K562 (cell line): Measurements from ENCODE around the gene VEGFB. TPM values are rescaled to one million over a fixed set of nuclear protein-coding genes. Genes with fewer than 3 reads are reported as not detected.

Source experiments
- ATAC-seq: fragments of 200-7000 bp; cut with Tn5 transposase; 3 replicates; pipeline ENCODE4 v1.9.1; 2020; ENCODE audit warnings: moderate library complexity
- BruUV-seq: library from RNA; stranded (reverse); fragments of 400-500 nt; replicated peaks from 2 replicates; lab custom pipeline; 2021; lab: Mats Ljungman, UMichigan
- CTCF ChIA-PET: fragments of 300-600 bp; formaldehyde crosslinking; extraction: SDS; loops from one replicate; lab custom pipeline; 2021; ENCODE audit warnings: low intra/inter-chr PET ratio; lab: Yijun Ruan, JAX
- POLR2A ChIA-PET: fragments of 300-600, 350-650 bp; sonication (Branson Sonifier 250); formaldehyde crosslinking; extraction: SDS; loops from one replicate; lab custom pipeline; 2021; ENCODE audit warnings: antibody characterized with exemption, inconsistent platforms; lab: Yijun Ruan, JAX
- DNase-seq, 4 experiments: peaks; one replicate each; pipeline versions ENCODE4 v3.0.0 to v3.0.0-alpha.2; 2011 to 2018; ENCODE audit warnings: low spot score in 3 of 4, mixed read lengths in 3 of 4; ENCODE audit errors: extremely low read depth in 1 of 4
- FAIRE-seq: peaks from 2 replicates; lab custom pipeline; 2011; peaks lifted over from hg19 to GRCh38; lab: Jason Lieb, UNC
- H2AFZ ChIP-seq: 2 replicates; pipeline ENCODE4 v1.6.0; 2011; ENCODE audit warnings: low read depth, low read length, control low read depth, inconsistent platforms
- H3K27ac ChIP-seq: fragments of 200-600 bp; 3 replicates; pipeline ENCODE4 v1.8.0; 2011; ENCODE audit warnings: low read depth, mild to moderate bottlenecking, control low read depth, inconsistent platforms, low read length, moderate library complexity, mixed read lengths; ENCODE audit errors: extremely low read depth
- H3K27me3 ChIP-seq, 2 experiments: fragments of 300-600 bp in 1 of 2; 2 replicates in 1 of 2; 3 replicates in 1 of 2; pipeline versions ENCODE4 v1.6.0 to v1.8.0; 2011; ENCODE audit warnings: inconsistent platforms in 2 of 2, low read length in 2 of 2, mild to moderate bottlenecking in 1 of 2, mixed read lengths in 1 of 2, moderate library complexity in 1 of 2; ENCODE audit not compliant: control insufficient read depth in 2 of 2, insufficient read depth in 2 of 2
- H3K36me3 ChIP-seq: fragments of 300-600 bp; 3 replicates; pipeline ENCODE4 v1.8.0; 2011; ENCODE audit warnings: mild to moderate bottlenecking, low read length, inconsistent platforms; ENCODE audit not compliant: control insufficient read depth, insufficient read depth
- H3K4me1 ChIP-seq, 2 experiments: fragments of 200-600 bp in 1 of 2; replicated peaks in 1 of 2; 2 replicates in 1 of 2; 3 replicates in 1 of 2; pipeline versions ENCODE4 v1.5.1 to v1.8.0; 2011; ENCODE audit warnings: inconsistent platforms in 2 of 2, low read length in 2 of 2, mild to moderate bottlenecking in 1 of 2, mixed read lengths in 1 of 2, moderate library complexity in 1 of 2; ENCODE audit not compliant: control insufficient read depth in 2 of 2, insufficient read depth in 2 of 2
- H3K4me2 ChIP-seq: 2 replicates; pipeline ENCODE4 v1.6.1; 2011; ENCODE audit warnings: low read length, control low read depth, inconsistent platforms, mixed read lengths; ENCODE audit not compliant: insufficient read depth
- H3K4me3 ChIP-seq: fragments of 200-600 bp; sonication (generic), shearing (Covaris generic); 2 replicates; pipeline ENCODE4 v1.5.1; 2016; ENCODE audit warnings: control low read depth, inconsistent platforms
- H3K79me2 ChIP-seq: fragments of 200-600 bp; 3 replicates; pipeline ENCODE4 v1.8.0; 2011; ENCODE audit warnings: low read length, inconsistent platforms; ENCODE audit not compliant: control insufficient read depth, insufficient read depth
- H3K9ac ChIP-seq, 2 experiments: 2 replicates each; pipeline versions ENCODE4 v1.6.0 to v1.6.1; 2011; ENCODE audit warnings: low read depth in 2 of 2, low read length in 2 of 2, control low read depth in 1 of 2, inconsistent platforms in 1 of 2, mild to moderate bottlenecking in 1 of 2, mixed read lengths in 1 of 2; ENCODE audit not compliant: insufficient read depth in 1 of 2
- H3K9me1 ChIP-seq: one replicate; pipeline ENCODE4 v1.6.0; 2011; ENCODE audit warnings: inconsistent platforms, mild to moderate bottlenecking, low read length, moderate library complexity; ENCODE audit not compliant: control insufficient read depth, insufficient read depth
- H3K9me3 ChIP-seq: replicated peaks from 2 replicates; pipeline ENCODE4 v1.5.1; 2011; ENCODE audit warnings: low read depth, low read length, inconsistent platforms; ENCODE audit not compliant: control insufficient read depth, insufficient read depth
- H4K20me1 ChIP-seq: replicated peaks from 2 replicates; pipeline ENCODE4 v1.6.1; 2011; ENCODE audit warnings: low read length, inconsistent platforms, mixed read lengths; ENCODE audit not compliant: control insufficient read depth, insufficient read depth
- CEBPB ChIP-seq: fragments of 450-650 bp; IDR thresholded peaks from 2 replicates; pipeline ENCODE4 v1.6.1; 2016; ENCODE audit warnings: missing genetic modification characterization, missing compliant biosample characterization
- CHD2 ChIP-seq: IDR thresholded peaks from 2 replicates; pipeline ENCODE4 v1.6.1; 2011; ENCODE audit warnings: low read depth, low read length
- E2F3 ChIP-seq: fragments of 250-450 bp; sonication (Bioruptor Pico); IDR thresholded peaks from 2 replicates; pipeline ENCODE4 v1.4.0; 2020; ENCODE audit warnings: mild to moderate bottlenecking
- FIP1L1 ChIP-seq: fragments of 200-400 bp; formaldehyde crosslinking; IDR thresholded peaks from 2 replicates; pipeline ENCODE4 v1.6.1; 2018; ENCODE audit warnings: mild to moderate bottlenecking, low read depth, low read length; ENCODE audit not compliant: poor library complexity, severe bottlenecking
- MAZ ChIP-seq, 2 experiments: fragments of 450-650 bp in 1 of 2; sonication (generic) in 1 of 2; formaldehyde crosslinking; IDR thresholded peaks in 1 of 2; conservative IDR thresholded peaks in 1 of 2; 2 replicates each; pipeline versions ENCODE4 v1.4.0 to v1.5.0; 2020; ENCODE audit warnings: mild to moderate bottlenecking in 1 of 2, missing genetic modification reagents in 1 of 2
- MXI1 ChIP-seq: IDR thresholded peaks from 2 replicates; pipeline ENCODE4 v1.6.1; 2011; ENCODE audit warnings: low read depth, mild to moderate bottlenecking, improper control_type of control experiment, low read length
- NCOR1 ChIP-seq: fragments of 450-650 bp; IDR thresholded peaks from 2 replicates; pipeline ENCODE4 v1.6.1; 2016; ENCODE audit warnings: mild to moderate bottlenecking, moderate library complexity
- POLR2A ChIP-seq: fragments of 450-650 bp; conservative IDR thresholded peaks from 2 replicates; pipeline ENCODE4 v1.6.1; 2016
- POLR2B ChIP-seq: fragments of 450-650 bp; IDR thresholded peaks from 2 replicates; pipeline ENCODE4 v1.6.1; 2018; ENCODE audit warnings: low read depth; ENCODE audit not compliant: partially characterized antibody
- SMAD1 ChIP-seq: fragments of 150-350 bp; IDR thresholded peaks from 2 replicates; pipeline ENCODE4 v1.6.1; 2014; ENCODE audit warnings: low read length, low read depth; ENCODE audit not compliant: partially characterized antibody
- whole genome bisulfite sequencing: fragments of 100-300 bp; shearing (Covaris generic); methylation state at CpG from one replicate; pipeline ENCODE4 v1.1.6; 2016; ENCODE audit warnings: low coverage, mixed read lengths; ENCODE audit not compliant: insufficient coverage; ENCODE audit errors: missing lambda C conversion rate; 5-methylcytosine and 5-hydroxymethylcytosine counted together
- in situ Hi-C: fragments of 300-500 bp; cut with MboI; formaldehyde crosslinking; loops from 4 replicates; pipeline ENCODE4 v1.15.0; 2018; ENCODE audit warnings: inconsistent platforms, mixed read lengths
- intact Hi-C: fragments of 100-400 bp; cut with micrococcal nuclease; formaldehyde crosslinking; loops from 2 replicates; pipeline ENCODE4 v1.14.2; 2022
- polyA plus RNA-seq, 8 experiments: library from polyadenylated mRNA; depleted of rRNA in 4 of 8; stranded (reverse) in 5 of 8; unstranded in 3 of 8; fragments of >200 nt; fragmentation: Nextera tagmentation in 2 of 8; fragmentation: Illumina TruSeq in 1 of 8; extraction: Ambion mirVana in 2 of 8; extraction: Trizol in 1 of 8; gene quantifications; 2 replicates each; pipeline versions ENCODE4 v1.2.1 to v1.2.3, GENCODE V29; 2011 to 2014; ENCODE audit warnings: inconsistent platforms in 1 of 8, missing spikeins in 1 of 8
- total RNA-seq, 7 experiments: library from RNA; depleted of rRNA in 6 of 7; stranded (reverse); fragments of >200 nt in 6 of 7; fragmentation: Illumina TruSeq in 2 of 7; extraction: Trizol in 2 of 7; gene quantifications; 2 replicates each; pipeline versions ENCODE4 v1.2.1 to v1.2.3, GENCODE V29; 2011 to 2021; ENCODE audit warnings: low replicate concordance in 1 of 7
- TF ChIP-seq, protein P1 (sequence below): fragments of 200-600 bp; sonication (generic); IDR thresholded peaks from one replicate; pipeline ENCODE4 v1.6.1; 2012; ENCODE audit warnings: mild to moderate bottlenecking, low read depth, low read length, inconsistent platforms

The VEGFB gene
- total and polyA plus RNA-seq, 9 of the 15 experiments (the other 6 are each of a cell fraction or from before 2014, with no cell fraction given) = 11.0 to 83.4 (median 25.7) TPM

DNA sequence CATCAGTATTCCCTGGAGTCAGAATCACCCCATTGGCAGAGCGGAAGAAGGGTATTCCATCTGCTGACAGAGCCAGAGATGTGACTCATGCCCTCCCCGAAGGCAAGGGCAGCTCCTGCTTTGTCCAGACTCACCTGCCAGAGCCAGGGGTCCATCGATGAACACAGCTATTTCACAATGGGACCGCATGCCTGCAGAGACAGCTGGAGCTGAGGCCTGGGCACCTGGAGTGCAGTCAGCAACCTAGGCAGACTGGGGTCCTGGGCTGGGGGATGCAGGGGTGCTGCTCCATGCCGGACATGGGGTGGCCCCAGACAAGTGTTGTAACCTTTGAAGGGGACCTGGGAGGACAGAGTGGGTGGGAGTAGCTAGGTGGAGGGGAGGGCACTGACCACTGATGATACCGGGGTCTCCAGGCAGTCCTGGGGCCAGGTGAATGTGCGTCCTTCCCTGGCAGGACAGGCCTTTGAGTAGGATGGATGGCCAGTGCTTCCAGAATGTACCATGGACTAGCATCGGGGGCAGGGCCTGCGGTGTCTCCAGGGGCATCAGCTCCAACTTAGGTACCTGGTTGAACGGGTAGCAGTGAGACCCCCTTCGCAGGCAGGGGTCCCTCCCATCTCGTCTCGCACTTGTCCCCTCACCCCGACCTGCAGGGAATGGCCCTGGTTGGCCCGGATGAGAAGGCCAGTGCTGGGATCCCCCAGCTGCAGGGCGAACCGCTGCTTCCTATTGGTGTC, 10.1 kb upstream of the VEGFB start:
- H2AFZ ChIP-seq = no peak overlapping the region
- H3K9ac ChIP-seq = peak overlapping the region in 1 of 2 experiments; percentile 99; a peak in 3 of 4 replicates
- no peaks in the 10 kb centered on the region for H4K20me1 ChIP-seq
- DNase-seq (peak in 1 of 4 experiments; percentile 14), ATAC-seq (no peak), FAIRE-seq (no peak)
- H3K79me2 ChIP-seq = peaks cover 34% of the 10 kb centered on the region
- H3K9me3 ChIP-seq = no peaks in the 10 kb centered on the region
- no peak overlapping the region for H3K4me2 ChIP-seq
- ChIA-PET POLR2A (interaction anchor here (0.6 to 6.3 kb wide), 12 partner anchors 7 to 134 kb away, joined by 3 to 77 read pairs (median 4); partner anchors contain the start of genes FERMT3 and STIP1), CTCF (no interaction called here)
- in situ Hi-C loops = no loop called here
- H3K27me3 ChIP-seq = no peaks in the 10 kb centered on the region
- peaks cover 56% of the 10 kb centered on the region; the same call in 2 of the 3 replicates for H3K36me3 ChIP-seq
- intact Hi-C loops = no loop called here
- H3K4me1 ChIP-seq = peaks cover 2 to 64% of the 10 kb centered on the region in 2 experiments; a peak in 4 of 5 replicates
- WGBS = 87% methylated on average over 17 of the region's 17 CpGs
- BruUV-seq = no TSS peak
- peaks cover 5% of the 10 kb centered on the region for H3K9me1 ChIP-seq
- peak overlapping the region; percentile 64; the same call in 1 of the 2 replicates for H3K4me3 ChIP-seq
- peak overlapping the region; percentile 31; the same call in 1 of the 3 replicates for H3K27ac ChIP-seq
- TF ChIP-seq POLR2A = peak; percentile 72
- peak; percentile 70 for TF ChIP-seq POLR2B
- no peak for TF ChIP-seq NCOR1
- TF ChIP-seq E2F3 (CRISPR knock-in tag) = 0 out of 2 replicates have a peak, but pooled peaks have one; percentile 25
- TF ChIP-seq MAZ (CRISPR knock-in tag; conservative IDR thresholded peaks at IDR 0.05 in 1 of 2, IDR thresholded peaks at IDR 0.05 in 1 of 2) = peak in 1 of 2 experiments; percentile 55; a peak in 1 of 4 replicates
- TF ChIP-seq FIP1L1 = peak; percentile 63
- no peak for TF ChIP-seq MXI1
- TF ChIP-seq SMAD1 = peak; percentile 22
- TF ChIP-seq, protein P1, sequence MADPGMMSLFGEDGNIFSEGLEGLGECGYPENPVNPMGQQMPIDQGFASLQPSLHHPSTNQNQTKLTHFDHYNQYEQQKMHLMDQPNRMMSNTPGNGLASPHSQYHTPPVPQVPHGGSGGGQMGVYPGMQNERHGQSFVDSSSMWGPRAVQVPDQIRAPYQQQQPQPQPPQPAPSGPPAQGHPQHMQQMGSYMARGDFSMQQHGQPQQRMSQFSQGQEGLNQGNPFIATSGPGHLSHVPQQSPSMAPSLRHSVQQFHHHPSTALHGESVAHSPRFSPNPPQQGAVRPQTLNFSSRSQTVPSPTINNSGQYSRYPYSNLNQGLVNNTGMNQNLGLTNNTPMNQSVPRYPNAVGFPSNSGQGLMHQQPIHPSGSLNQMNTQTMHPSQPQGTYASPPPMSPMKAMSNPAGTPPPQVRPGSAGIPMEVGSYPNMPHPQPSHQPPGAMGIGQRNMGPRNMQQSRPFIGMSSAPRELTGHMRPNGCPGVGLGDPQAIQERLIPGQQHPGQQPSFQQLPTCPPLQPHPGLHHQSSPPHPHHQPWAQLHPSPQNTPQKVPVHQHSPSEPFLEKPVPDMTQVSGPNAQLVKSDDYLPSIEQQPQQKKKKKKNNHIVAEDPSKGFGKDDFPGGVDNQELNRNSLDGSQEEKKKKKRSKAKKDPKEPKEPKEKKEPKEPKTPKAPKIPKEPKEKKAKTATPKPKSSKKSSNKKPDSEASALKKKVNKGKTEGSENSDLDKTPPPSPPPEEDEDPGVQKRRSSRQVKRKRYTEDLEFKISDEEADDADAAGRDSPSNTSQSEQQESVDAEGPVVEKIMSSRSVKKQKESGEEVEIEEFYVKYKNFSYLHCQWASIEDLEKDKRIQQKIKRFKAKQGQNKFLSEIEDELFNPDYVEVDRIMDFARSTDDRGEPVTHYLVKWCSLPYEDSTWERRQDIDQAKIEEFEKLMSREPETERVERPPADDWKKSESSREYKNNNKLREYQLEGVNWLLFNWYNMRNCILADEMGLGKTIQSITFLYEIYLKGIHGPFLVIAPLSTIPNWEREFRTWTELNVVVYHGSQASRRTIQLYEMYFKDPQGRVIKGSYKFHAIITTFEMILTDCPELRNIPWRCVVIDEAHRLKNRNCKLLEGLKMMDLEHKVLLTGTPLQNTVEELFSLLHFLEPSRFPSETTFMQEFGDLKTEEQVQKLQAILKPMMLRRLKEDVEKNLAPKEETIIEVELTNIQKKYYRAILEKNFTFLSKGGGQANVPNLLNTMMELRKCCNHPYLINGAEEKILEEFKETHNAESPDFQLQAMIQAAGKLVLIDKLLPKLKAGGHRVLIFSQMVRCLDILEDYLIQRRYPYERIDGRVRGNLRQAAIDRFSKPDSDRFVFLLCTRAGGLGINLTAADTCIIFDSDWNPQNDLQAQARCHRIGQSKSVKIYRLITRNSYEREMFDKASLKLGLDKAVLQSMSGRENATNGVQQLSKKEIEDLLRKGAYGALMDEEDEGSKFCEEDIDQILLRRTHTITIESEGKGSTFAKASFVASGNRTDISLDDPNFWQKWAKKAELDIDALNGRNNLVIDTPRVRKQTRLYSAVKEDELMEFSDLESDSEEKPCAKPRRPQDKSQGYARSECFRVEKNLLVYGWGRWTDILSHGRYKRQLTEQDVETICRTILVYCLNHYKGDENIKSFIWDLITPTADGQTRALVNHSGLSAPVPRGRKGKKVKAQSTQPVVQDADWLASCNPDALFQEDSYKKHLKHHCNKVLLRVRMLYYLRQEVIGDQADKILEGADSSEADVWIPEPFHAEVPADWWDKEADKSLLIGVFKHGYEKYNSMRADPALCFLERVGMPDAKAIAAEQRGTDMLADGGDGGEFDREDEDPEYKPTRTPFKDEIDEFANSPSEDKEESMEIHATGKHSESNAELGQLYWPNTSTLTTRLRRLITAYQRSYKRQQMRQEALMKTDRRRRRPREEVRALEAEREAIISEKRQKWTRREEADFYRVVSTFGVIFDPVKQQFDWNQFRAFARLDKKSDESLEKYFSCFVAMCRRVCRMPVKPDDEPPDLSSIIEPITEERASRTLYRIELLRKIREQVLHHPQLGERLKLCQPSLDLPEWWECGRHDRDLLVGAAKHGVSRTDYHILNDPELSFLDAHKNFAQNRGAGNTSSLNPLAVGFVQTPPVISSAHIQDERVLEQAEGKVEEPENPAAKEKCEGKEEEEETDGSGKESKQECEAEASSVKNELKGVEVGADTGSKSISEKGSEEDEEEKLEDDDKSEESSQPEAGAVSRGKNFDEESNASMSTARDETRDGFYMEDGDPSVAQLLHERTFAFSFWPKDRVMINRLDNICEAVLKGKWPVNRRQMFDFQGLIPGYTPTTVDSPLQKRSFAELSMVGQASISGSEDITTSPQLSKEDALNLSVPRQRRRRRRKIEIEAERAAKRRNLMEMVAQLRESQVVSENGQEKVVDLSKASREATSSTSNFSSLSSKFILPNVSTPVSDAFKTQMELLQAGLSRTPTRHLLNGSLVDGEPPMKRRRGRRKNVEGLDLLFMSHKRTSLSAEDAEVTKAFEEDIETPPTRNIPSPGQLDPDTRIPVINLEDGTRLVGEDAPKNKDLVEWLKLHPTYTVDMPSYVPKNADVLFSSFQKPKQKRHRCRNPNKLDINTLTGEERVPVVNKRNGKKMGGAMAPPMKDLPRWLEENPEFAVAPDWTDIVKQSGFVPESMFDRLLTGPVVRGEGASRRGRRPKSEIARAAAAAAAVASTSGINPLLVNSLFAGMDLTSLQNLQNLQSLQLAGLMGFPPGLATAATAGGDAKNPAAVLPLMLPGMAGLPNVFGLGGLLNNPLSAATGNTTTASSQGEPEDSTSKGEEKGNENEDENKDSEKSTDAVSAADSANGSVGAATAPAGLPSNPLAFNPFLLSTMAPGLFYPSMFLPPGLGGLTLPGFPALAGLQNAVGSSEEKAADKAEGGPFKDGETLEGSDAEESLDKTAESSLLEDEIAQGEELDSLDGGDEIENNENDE = peak; percentile 13
- TF ChIP-seq CHD2 = 0 out of 2 replicates have a peak, but pooled peaks have one; percentile 11
- TF ChIP-seq CEBPB (tag) = peak; percentile 43
